ENCODE results near the gene EFNA5.

EFNA5 gene

DNA sequence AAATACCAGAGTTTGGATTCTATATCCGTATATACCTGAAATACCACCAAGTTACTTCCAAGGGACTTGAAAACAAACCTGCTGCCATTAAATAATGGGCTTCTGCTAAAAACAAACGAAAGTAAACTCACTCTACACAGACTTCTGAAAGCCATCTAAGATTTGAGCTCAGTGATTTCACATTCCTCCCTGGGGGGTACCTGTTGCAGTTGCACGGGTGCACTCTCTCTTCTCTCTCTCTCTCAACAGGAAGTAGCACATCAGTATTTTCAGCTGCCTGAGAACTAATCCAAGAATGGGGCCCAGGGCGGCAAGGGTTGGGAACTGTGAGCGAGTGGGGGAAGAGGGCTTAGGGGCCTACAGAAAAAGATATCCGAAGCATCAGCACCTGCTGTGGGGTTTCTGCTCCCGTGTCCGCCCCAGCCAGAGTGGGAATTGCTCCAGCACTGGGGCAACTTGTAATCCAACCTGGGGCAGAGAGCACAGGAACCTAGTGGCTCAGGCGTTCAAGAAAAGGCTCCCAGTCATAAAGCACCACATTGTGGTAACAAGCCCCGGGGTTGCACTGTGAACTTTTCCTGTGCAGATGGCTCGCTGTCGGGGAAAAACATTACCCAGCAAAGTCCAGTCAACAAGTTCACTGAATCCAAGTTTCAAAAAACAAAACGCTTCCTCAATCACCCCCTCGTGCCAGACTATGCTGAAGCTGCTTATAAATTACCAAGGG is 99.8 kb downstream of the EFNA5 start:
- no peak for DNase-seq (ENCODE audit: low spot score)

DNA sequence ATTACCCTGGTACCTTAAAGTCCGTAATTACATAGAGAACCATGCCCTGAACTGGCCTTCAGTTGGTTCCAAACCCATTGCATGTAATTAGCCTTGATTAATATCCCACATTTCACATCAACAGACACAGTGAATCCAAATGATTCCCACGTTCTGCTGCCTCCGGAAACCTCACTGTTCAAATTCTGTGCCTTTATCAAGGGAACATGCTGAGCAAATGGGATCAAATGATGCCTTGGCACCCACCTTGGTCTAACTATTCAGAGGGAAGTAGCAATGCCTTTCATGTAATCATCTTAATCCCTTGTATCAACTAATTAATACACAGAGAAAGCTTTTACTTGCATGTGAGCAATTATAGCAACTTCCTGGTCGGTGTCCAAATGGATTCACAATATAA is 100.6 kb downstream of the EFNA5 start:
- DNase-seq (ENCODE audit: low spot score): no peak

DNA sequence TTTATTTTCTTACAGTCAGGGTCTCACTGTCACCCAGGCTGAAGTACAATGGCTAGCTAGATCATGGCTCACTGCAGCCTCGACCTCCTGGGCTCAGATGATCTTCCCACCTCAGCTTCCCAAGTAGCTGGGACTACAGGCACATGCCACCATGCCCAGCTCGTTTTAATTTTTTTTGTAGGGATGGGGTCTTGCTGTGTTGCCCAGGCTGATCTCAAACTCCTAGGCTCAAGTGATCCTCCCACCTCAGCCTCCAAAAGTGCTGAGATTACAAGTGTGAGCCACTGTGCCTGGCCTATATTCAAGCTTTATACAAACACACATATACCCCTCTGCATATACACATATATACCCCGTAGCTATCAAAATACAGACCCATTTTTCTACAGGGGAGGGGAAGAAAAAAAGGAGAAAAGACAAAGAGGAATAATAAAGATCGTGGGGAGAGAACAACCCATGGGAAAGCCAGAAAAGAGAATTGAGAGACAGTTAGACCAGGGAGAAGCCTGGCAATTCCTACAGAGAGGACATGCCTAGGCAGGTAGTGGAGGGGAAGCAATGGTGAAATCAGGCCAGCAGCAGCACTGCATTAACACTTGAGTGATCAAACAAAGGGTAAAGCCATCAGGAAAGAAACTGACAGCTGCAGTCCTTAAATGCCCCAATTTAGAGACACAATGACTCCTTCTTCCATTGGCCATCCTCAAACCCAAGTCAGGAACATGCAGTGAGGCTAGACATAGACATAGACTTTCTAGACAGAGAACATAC is 102.7 kb downstream of the EFNA5 start:
- no peak for DNase-seq (ENCODE audit: low spot score)

DNA sequence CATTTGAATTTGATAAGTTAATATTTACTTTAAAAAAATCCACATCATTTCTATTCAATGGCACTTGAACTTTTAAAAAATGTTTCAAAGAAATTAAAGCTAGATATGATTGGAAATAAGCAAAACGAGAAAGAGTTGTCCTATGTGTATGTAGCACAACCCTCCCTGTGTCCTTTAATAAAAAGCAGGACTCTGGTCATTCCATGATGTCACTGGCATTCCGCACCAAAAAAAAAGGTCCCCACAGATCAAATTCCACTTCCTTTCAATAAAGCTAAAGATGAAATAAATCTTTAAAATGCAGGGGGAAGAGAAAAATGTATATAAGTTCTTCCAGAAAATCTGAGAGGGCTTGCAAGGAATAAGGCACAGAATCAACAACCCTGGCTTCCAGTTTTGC is 103.8 kb downstream of the EFNA5 start:
- no peak for DNase-seq (ENCODE audit: low spot score)

DNA sequence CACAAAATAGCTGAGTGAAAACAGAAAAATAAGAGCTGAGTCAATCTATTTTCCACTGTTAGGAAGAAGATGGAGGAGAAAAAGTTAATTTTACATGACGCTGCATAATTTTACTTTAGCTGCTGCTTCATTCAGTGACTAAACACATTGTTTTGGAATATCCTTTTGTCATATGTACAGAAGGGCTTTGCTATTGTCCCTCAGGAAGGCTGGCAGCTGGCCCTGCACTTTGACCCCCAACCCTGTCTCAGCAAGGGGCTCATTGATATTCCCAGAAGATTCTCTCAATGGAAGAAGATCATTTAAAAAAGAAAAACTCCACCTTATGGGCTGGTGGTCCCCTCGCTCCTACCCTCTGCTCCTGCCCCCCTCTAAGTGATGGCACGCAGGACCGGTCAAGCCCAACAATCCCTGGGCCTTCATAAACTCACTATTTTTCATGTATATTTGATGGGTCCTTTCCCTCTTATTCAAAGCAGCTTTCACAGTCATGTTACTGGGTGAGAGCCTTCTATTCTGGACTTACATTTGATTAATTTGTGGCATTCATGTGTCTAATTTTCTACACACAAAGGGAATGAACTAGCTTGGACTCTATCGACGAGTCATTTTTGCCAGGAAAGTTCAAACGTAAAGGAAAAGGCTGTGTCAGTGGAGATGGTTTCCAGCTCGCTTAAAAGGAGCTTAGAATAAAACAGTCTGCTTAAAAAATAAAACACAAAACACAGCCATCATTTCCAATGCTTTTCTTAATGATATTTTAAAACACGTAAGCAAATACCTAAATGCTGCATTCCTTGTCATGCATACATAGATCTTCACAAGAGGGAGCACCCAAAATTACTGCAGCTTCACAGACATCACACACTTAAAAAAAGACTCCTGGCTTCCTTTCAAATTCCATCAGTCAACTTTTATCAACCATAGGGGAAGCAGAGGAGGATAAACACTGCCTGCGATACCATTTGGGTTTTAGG is 104.7 kb downstream of the EFNA5 start:
- DNase-seq (ENCODE audit: low spot score): no peak

DNA sequence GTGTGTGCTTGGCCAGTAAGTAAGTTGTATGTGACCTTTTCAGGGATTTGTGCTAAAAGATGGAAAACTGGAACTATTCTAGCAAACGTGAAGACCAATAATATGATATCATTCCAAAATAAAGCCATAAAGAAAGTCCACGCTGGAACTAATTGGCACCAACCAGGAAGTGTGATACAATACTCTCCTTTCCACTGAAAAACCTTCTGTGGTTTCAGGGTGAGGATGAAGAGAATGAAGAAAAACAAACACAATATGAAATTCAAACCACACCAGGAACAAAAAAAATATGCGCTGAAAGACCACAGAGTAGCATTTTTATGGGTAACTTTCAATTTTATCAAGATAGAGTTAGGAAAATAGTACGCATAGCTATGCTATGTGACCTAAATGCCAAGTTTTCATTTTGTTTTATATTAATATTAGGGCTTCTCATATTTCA is 105.8 kb downstream of the EFNA5 start:
- DNase-seq (ENCODE audit: low spot score): no peak

DNA sequence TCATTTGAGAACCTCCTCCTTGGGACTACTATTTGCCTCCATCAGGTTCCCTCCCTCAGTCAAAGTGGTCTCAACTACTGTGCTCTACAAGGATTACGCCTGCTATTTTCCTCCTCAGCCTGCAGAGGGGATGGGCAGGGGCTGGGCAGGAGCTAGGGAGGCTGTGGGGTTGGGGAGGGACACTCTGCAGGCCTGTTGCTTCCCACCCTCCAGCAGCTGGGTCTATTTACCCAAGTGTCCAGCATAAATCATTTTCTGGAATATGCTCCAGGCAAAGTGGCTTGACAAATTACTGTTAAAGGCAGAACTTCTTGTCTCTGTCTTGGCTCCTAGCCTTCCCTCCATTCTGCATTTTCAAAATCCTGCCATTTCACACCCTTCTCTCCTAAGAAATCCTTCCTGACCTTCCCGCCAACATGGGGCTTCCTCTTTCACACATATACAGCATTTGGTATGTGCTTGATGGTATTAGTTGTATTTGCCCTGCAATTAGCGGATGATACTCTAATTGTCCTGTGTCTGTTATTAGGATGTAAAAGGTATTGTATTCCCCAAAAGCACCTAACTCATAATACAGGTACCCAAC is 106.7 kb downstream of the EFNA5 start:
- no peak for DNase-seq (ENCODE audit: low spot score)

DNA sequence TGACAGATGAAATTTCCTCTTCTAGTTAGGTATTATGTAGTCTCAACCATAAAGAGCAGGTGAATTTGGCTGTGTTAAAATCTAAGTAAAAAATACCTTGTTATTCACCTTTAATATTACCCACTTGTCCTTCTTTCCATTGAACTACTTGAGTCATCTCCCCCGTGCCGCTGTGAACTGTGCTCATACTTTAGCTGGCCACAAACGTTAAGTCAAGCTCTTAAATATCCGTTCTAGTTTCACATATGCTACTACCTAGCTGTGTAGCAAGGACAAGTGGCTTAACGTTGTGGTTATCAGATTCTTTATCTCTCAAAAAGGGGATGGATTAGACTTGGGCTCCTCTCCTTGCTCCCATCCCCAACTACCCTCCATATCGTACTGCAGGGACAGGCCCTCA is 110.4 kb downstream of the EFNA5 start:
- DNase-seq (ENCODE audit: low spot score): no peak

DNA sequence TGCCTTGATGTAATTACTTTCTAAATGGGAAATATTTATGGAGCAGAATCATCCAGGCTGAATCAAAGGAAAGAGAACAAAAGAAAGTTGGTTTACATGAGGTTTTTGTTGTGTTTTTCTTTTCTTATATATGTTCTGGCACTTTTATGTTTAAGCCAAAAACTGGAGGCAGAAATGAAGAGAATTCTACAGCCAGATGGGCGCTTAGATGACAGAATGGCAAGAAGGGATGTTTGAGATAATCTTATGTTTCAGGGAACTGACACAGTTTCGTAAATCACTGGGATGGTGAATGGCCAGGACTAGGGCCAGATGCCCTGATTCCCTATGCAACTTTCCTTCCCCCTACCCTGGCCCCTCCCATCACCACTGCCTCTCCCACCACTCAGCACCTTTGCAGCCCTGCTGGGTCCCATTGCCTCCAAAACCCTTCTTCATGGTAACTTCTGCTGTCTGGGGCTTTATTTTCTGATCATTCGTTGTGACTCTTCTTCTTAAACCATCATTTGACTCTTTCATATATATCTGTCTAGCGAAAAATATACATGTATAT is 111.8 kb downstream of the EFNA5 start:
- DNase-seq (ENCODE audit: low spot score): no peak

DNA sequence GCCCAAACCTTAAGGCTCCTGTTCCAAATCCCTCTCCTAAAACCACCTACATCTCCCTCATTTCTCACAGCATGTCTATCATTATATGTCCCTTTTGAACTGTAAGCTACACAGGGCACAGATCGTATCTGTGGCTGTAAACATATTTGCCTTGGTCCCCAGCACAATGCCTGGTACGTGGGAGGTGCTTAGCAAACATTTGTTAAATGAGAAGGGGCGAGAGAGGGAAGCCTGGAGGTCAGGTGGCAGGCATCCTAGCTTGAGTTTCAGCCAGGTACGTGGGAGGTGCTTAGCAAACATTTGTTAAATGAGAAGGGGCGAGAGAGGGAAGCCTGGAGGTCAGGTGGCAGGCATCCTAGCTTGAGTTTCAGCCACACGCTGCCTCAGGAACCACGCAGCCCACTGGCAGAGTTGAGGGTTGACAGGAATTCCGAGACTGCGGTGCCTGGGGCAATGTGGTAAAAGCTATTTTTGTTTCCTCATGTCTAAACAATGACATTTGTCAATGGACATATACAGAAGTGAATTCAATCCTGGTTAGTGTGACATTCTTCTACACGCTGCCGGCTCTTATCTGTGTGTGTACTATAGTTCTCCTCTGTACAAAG is 113.6 kb downstream of the EFNA5 start:
- DNase-seq (ENCODE audit: low spot score): no peak

DNA sequence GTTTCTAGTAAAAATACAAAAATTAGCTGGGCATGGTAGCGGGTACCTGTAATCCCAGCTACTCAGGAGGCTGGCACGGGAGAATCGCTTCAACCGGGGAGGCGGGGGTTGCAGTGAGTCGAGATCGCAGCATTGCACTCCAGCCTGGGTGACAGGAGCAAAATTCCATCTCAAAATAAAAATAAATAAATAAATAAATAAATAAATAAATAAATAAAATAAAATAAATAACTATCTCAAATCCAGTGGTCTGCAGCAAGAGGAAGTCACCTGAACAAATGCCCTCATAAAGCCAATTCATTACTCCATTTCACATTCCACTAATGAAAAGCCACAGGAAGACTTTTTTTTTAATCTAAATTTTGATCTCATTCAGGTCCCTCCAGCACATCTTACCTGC is 114.2 kb downstream of the EFNA5 start:
- DNase-seq (ENCODE audit: low spot score): no peak

DNA sequence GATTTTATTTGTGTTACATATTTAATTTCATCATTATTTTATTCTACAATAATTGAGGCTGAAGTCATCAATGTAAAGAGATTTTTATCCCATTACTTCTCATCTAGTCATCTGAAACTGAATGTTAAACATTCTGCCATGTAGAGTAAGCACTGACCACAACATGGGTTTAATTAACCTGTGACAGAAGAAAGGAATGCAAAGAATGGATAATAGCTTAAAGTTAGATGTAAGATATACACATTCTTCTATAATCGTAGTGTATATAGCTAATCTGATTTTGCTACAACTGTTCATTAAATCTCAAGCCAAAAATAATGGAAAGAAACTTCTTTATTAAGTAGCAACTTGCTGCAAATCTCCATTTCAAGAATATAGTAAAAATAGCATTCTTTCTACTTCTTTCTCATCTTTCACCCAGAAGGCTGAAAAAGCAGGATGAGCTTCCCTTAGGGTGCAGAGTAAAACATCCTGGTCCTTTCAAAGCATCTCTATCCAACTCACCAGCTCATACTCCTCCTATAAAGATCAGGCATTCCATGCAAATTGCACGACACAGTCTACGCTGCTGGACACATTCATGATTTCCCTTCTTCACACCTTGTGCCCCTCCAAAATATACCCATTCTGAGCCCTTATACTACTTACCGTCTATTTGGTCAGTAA is 115.2 kb downstream of the EFNA5 start:
- DNase-seq (ENCODE audit: low spot score): no peak

DNA sequence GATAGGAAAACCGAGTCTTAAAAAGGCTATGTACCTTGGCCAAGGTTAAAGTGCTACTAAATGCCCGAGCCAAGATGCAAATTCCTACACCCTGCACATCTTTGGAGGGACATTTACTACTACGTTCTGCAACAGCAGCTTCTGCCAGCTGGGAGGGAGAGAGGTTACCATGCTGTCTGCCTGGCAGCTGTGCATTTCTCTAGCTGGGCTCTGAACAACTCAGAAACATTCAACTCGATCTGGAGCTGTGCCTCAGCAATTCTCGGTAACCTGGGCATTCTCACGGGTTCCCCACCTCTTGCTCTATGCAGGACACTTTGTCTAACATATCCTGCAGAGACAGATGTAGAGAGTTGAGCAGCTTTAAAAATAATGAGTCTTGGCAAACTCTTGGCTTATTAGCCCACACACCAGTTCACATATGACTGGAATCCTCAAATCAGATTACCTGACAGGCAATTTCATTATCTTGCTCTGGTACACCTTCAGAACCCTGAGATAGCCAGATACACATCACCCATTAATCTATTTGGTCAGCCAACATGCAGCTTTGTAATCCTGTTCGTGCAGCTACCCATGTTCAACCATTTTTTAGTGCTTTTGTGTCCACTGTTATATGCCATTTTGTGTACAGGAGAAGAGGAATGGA is 115.8 kb downstream of the EFNA5 start:
- no peak for DNase-seq (ENCODE audit: low spot score)

DNA sequence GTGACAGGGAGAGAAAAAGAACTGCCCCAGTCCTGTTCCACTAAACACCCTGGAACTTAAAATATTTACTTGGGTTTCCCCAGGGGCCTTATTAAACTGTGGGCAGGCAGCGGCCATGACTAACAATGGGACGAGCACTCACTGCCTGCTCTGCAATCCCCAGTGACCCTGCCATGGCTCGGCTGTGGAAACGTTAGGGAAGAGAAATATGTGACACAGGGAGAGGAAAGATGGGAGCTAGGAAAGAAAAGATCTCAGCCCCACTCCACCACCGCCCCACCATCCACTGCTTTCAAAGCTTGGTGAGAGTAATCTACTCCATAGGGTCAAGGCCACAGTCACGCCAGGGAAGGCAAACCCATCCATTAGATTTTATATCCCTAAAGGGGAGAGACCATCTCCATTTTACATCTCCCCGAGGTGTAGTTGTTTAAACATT is 117.6 kb downstream of the EFNA5 start:
- DNase-seq (ENCODE audit: low spot score): no peak

DNA sequence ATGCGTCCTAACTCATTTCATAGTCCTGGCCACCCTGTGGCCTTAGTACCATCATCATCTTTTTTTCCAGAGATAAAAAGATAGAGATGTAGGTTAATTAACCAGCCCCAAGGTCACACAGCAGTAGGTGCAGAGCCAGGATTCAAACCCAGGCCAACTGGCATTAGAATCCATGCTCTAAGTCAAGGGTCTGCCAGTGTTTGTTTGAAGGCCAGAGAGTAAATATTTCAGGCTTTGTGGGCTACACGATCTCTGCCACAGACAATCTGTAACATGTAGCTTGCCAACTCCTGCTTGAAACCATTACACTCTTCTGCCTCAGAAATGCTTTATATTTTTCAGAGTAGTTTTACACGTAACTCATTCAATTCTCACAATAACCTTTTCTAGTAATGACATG is 119.6 kb downstream of the EFNA5 start:
- DNase-seq (ENCODE audit: low spot score): no peak

DNA sequence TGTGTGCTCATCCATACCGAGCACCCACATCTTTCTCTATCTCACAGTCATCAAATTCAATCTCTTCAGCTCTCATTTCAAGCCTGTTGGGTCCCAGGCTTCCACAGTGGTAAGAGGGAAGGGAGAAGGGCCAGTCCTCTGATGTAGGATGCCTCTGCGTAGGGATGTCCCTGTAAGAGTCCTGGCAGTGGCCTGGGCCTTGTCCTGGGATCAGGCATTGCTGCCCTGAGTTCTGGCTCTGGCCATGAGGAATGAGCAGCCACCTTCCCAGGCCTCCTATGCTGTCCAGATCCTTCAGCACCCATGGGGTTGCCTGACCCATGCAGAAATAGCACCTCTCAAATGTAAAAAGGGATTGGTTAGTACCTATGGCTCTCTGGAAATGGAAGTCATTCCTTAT is 121.2 kb downstream of the EFNA5 start:
- no peak for DNase-seq (ENCODE audit: low spot score)

DNA sequence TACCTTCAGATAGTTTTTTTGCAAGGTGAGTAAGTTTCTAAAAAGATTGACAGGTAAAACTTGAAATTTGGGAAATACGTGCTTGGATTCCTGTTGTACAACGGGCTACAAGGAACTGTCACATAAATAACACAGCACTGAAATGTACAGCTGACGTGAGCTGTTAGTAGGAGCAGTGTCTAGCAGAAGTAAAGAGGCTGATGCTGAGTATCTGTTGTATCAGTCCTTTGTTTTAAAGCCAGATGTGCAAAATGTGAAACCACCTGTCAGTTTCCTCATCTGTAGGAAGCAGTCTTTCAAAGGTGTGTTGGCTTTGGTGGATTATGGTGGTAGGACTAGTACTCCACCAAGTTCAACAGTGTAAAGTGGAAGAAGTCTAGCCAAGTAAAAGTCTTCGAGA is 122.3 kb downstream of the EFNA5 start:
- no peak for DNase-seq (ENCODE audit: low spot score)

DNA sequence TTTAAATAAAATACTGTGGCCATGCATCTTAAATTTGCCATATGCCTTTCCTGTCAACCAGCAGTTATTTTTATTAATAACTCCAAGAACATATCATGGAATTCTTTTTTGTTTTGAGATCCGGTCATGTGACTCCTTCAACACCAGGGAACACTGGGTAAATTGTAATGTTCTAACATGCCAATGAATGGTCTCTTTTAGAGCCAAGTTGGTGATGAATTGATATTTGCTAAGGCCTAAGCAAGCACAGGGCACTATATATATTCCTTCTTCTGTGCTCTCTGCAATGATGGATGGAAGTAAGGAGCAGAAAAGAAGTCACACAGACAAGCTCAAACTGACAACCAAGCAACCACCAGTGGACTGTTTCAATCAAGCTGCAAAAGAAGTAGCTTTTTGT is 124.0 kb downstream of the EFNA5 start:
- DNase-seq (ENCODE audit: low spot score): no peak

DNA sequence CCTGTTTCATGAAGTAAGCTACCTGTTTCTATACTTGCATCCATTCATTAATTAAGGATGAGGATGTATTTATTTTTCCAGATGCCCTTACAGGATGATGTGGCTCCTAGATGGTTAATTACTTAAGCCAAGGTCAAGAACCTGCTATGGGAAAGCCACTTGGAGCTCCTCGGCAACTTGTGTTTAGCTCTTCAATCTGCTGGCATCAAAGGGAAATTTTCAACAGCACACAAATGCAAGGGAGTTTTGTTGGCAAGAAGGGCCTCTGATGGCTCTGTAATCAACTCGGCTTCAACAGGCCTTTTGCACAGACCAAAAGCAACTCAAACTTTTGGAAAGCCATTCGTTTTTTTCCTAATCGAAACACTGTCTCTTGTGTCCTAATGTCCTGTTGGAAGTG is 125.3 kb downstream of the EFNA5 start:
- DNase-seq (ENCODE audit: low spot score): no peak

DNA sequence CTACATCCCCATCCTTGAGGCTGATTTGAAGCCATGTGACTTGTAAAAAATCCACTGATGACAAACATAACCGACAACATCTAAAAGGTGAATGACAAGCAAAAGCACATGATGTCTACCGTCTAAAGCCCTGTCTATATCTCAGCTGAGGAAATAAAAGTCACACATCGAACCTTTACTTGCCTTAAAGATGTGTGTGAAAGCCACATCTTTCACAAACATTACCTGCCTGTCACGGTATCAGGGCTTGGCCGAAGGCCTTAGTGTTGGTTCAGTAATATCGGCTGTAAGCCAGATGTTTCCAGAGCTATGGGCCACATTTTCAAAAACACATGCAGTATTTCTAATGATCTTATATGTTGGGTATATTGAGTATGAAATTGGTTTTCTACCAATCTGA is 125.8 kb downstream of the EFNA5 start:
- no peak for DNase-seq (ENCODE audit: low spot score)
